Thyroid gland (tissue), 4 donors: ENCODE measurements around the gene VWA3B.

Experiments used
- POLR2A ChIP-seq, 2 donors: fragments of 450-650 bp; IDR thresholded peaks; one replicate each; pipeline ENCODE4 v1.6.1; 2017; ENCODE audit warnings: antibody characterized with exemption in 2 of 2, mild to moderate bottlenecking in 2 of 2, moderate library complexity in 1 of 2
- TF ChIP-seq, protein P1 (sequence below), 6 experiments: fragments of 200-600 bp in 3 of 6; fragments of 450-650 bp in 3 of 6; sonication (generic) in 3 of 6; IDR thresholded peaks; one replicate each; pipeline ENCODE4 v1.5.1; 2016 to 2019; ENCODE audit warnings: antibody characterized with exemption in 6 of 6, mild to moderate bottlenecking in 2 of 6, inconsistent platforms in 1 of 6, moderate library complexity in 1 of 6

DNA sequence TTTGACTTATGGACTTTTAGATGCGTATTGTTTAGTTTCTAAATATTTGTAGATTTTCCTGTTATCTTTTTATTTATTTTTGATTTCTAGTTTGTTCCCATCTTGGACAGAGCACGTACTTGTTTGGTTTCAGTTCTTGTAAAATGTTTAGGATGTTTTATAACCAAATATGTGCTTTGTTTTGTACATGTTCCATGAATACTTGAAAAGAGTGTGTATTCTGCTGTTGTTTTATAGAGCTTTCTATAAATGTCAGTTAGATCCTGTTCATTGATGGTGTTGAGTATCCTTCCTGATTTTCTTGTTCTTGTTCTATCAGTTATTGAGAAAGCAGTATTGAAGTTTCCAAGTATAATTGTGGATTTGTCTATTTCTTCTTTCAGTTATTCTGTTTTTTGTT is 21.1 kb downstream of the VWA3B start:
- TF ChIP-seq, protein P1, sequence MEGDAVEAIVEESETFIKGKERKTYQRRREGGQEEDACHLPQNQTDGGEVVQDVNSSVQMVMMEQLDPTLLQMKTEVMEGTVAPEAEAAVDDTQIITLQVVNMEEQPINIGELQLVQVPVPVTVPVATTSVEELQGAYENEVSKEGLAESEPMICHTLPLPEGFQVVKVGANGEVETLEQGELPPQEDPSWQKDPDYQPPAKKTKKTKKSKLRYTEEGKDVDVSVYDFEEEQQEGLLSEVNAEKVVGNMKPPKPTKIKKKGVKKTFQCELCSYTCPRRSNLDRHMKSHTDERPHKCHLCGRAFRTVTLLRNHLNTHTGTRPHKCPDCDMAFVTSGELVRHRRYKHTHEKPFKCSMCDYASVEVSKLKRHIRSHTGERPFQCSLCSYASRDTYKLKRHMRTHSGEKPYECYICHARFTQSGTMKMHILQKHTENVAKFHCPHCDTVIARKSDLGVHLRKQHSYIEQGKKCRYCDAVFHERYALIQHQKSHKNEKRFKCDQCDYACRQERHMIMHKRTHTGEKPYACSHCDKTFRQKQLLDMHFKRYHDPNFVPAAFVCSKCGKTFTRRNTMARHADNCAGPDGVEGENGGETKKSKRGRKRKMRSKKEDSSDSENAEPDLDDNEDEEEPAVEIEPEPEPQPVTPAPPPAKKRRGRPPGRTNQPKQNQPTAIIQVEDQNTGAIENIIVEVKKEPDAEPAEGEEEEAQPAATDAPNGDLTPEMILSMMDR (IDR thresholded peaks at IDR 0.05), result no peak
- TF ChIP-seq POLR2A (IDR thresholded peaks at IDR 0.05), result no peak
